Vagina (tissue), 2 donors: ENCODE data around the gene TNIP1.

ENCODE experiments used
- POLR2A ChIP-seq, 2 donors: fragments of 450-650 bp; IDR thresholded peaks; one replicate each; pipeline ENCODE4 v1.6.1; 2017; ENCODE audit warnings: antibody characterized with exemption in 2 of 2, mild to moderate bottlenecking in 2 of 2, moderate library complexity in 2 of 2
- POLR2AphosphoS5 ChIP-seq, 2 donors: sonication (generic); formaldehyde crosslinking; IDR thresholded peaks; one replicate each; pipeline ENCODE4 v1.9.0; 2017; ENCODE audit warnings: antibody characterized with exemption in 2 of 2, mild to moderate bottlenecking in 2 of 2, low read depth in 1 of 2; ENCODE audit not compliant: insufficient read depth in 1 of 2
- TF ChIP-seq, protein P1 (sequence below), 3 experiments: fragments of 450-650 bp in 2 of 3; fragments of 200-600 bp in 1 of 3; sonication (generic) in 1 of 3; IDR thresholded peaks; one replicate each; pipeline ENCODE4 v1.5.1; 2017 to 2019; ENCODE audit warnings: antibody characterized with exemption in 3 of 3, mild to moderate bottlenecking in 2 of 3, moderate library complexity in 2 of 3

DNA sequence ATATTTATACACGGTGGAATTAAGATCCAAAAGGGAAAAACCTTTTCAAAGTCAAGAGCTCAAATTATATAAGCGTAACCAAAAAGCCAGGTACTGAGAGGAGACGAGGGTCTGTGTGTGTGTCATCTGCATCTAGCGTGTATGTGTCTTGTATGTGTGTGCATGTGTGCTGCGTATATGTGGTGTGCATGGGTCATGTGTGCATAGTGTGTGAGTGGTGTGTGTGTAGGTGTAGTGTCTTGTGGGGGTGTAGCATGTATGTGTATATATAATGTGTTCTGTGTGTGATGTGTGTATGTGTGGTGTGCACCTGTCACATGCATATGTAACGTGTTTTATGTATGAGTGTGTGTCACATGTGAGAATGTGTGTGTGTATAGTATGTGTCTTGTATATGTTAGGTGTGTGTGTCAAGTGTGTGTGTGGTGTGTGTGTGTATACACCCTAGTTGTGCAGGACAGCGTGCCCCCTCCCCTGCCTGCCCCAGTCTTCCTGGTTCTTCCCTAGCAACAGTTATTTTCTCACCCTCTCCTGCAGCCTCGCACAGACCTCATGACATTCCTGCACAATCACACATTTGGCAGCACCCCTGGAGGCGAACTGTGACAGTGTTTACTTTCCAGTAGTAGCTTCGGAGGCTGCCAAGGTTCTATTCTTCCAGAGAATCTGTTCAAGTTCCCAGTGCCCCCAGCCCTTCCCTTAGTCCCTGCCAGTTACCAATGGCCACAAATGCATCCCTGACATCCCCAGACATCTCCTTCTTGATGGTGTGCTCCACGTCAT is 27.1 kb upstream of the TNIP1 start:
- TF ChIP-seq POLR2A (IDR thresholded peaks at IDR 0.05) = no peak
- TF ChIP-seq, protein P1, sequence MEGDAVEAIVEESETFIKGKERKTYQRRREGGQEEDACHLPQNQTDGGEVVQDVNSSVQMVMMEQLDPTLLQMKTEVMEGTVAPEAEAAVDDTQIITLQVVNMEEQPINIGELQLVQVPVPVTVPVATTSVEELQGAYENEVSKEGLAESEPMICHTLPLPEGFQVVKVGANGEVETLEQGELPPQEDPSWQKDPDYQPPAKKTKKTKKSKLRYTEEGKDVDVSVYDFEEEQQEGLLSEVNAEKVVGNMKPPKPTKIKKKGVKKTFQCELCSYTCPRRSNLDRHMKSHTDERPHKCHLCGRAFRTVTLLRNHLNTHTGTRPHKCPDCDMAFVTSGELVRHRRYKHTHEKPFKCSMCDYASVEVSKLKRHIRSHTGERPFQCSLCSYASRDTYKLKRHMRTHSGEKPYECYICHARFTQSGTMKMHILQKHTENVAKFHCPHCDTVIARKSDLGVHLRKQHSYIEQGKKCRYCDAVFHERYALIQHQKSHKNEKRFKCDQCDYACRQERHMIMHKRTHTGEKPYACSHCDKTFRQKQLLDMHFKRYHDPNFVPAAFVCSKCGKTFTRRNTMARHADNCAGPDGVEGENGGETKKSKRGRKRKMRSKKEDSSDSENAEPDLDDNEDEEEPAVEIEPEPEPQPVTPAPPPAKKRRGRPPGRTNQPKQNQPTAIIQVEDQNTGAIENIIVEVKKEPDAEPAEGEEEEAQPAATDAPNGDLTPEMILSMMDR (IDR thresholded peaks at IDR 0.05) = no peak
- peak in 1 of 2 donors; percentile 15 for TF ChIP-seq POLR2AphosphoS5 (IDR thresholded peaks at IDR 0.05; ENCODE audit: insufficient read depth in 1 of 2, low read depth in 1 of 2)
